Testis (tissue), 3 donors: ENCODE results near the gene UCP3. TPM values are rescaled to one million over a fixed set of nuclear protein-coding genes. Genes with fewer than 3 reads are reported as not detected.

Experiments used
- DNase-seq: peaks from one replicate; pipeline ENCODE4 v3.0.0-alpha.2; 2019
- H3K27ac ChIP-seq, 2 donors: fragments of 200-600 bp; sonication (generic); one replicate each; pipeline ENCODE4 v1.5.1; 2019
- H3K27me3 ChIP-seq: fragments of 200-600 bp; sonication (generic); one replicate; pipeline ENCODE4 v1.5.1; 2019
- H3K36me3 ChIP-seq: fragments of 200-600 bp; sonication (generic); one replicate; pipeline ENCODE4 v1.5.1; 2017; ENCODE audit warnings: low read depth; ENCODE audit errors: missing control alignments
- H3K4me1 ChIP-seq: fragments of 200-600 bp; sonication (generic); one replicate; pipeline ENCODE4 v1.5.1; 2019
- H3K4me3 ChIP-seq, 2 donors: fragments of 200-600 bp; sonication (generic); one replicate each; pipeline ENCODE4 v1.5.1; 2017 to 2019
- H3K9me3 ChIP-seq: fragments of 200-600 bp; sonication (generic); one replicate; pipeline ENCODE4 v1.5.1; 2017
- CTCF ChIP-seq, 3 experiments: fragments of 450-650 bp in 2 of 3; fragments of 200-600 bp in 1 of 3; sonication (generic) in 1 of 3; IDR thresholded peaks; one replicate each; pipeline ENCODE4 v1.5.1; 2016 to 2019; ENCODE audit warnings: antibody characterized with exemption in 3 of 3, mild to moderate bottlenecking in 2 of 3, moderate library complexity in 1 of 3
- POLR2A ChIP-seq: fragments of 450-650 bp; IDR thresholded peaks from one replicate; pipeline ENCODE4 v1.6.1; 2017; ENCODE audit warnings: antibody characterized with exemption, mild to moderate bottlenecking, moderate library complexity
- WGBS, 2 donors: methylation state at CpG; one replicate each; pipeline ENCODE4 v1.1.5; 2018; 5-methylcytosine and 5-hydroxymethylcytosine counted together
- intact Hi-C: fragments of 100-400 bp; cut with DNase I; formaldehyde crosslinking; loops from one replicate; pipeline ENCODE4 v1.15.1; 2023; ENCODE audit warnings: low total_unique reads
- polyA plus RNA-seq: library from polyadenylated mRNA; stranded (reverse); fragments of 350-450 nt; fragmentation: Illumina TruSeq; extraction: RNeasy Lipid Tissue Mini Kit (QIAGEN cat#74804); gene quantifications from one replicate; pipeline ENCODE4 v1.2.3, GENCODE V29; 2014; ENCODE audit warnings: low read depth, low replicate concordance; ENCODE audit not compliant: insufficient read depth
- total RNA-seq, 2 donors: library from RNA; depleted of rRNA; stranded (reverse); fragments of >200 nt; gene quantifications; one replicate each; pipeline ENCODE4 v1.2.3, GENCODE V29; 2016

The UCP3 gene
- total and polyA plus RNA-seq, 3 donors from 2014 or later, result 5.8 to 10.0 (median 9.7) TPM

- DNase-seq, result no peak
- 64 to 72% methylated on average over 4 of the region's 4 CpGs for WGBS, 2 donors
- intact Hi-C loops, result no loop called here
Observed at GRCh38 chr11:74019104-74019738, 10.3 kb upstream of the UCP3 start.

DNA sequence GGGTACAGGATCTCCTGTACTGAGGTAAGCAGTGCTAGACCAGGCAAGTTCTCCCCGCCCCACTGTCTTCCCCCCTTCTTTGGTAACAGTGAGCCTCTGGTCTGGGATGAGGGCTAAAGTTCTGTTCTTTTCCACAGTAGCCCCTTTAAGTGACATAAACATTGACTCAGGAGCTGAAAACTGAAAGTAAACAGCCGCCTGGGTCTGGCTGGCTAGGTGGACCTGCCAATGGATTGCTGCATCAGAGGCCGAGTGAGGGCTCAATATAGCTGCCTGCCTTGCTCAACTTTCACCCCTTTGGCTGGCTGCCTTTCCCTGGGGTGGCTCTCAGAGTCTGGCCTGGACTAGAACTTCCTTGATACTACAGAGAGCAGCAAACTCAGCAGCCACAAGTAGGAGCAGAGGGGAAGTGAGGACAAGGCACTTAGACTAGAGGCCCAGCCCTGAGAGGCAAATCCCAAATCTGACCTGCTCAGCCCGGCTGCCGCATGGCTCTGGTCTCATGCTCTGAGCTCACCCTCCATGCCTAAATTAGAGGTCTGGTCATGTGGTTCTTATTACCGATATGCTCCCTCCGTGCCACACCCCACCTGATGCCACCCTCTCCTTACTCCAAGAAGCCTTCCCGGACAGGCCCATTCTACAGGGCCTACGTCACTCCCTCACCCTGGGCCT is 9.6 kb upstream of the UCP3 start:
- H3K27ac ChIP-seq, result peak overlapping the region in 1 of 2 donors; percentile 8
- 56 to 64% methylated on average over 8 to 9 of the region's 9 CpGs for WGBS, 2 donors
- TF ChIP-seq POLR2A (no peak), CTCF (IDR thresholded peaks at IDR 0.05) (peak in 1 of 3 experiments; percentile 12)
- H3K4me1 ChIP-seq, result peaks cover 6% of the 10 kb centered on the region
- no peak overlapping the region for H3K4me3 ChIP-seq
- DNase-seq, result peak; percentile 79
- H3K27me3 ChIP-seq, result no peaks in the 10 kb centered on the region
- no peaks in the 10 kb centered on the region for H3K9me3 ChIP-seq
- H3K36me3 ChIP-seq, result no peaks in the 10 kb centered on the region
- intact Hi-C loops, result no loop called here

More at GRCh38 chr11:74019104-74019738, 10.3 kb upstream of the UCP3 start:
- Histone ChIP-seq H3K36me3 (no peaks in the 10 kb centered on the region), H3K4me3 (no peak overlapping the region), H3K9me3 (no peaks in the 10 kb centered on the region), H3K4me1 (peaks cover 6% of the 10 kb centered on the region), H3K27me3 (no peaks in the 10 kb centered on the region), H3K27ac (peak overlapping the region in 1 of 2 donors; percentile 8)
- TF ChIP-seq CTCF (IDR thresholded peaks at IDR 0.05) (no peak), POLR2A (no peak)

DNA sequence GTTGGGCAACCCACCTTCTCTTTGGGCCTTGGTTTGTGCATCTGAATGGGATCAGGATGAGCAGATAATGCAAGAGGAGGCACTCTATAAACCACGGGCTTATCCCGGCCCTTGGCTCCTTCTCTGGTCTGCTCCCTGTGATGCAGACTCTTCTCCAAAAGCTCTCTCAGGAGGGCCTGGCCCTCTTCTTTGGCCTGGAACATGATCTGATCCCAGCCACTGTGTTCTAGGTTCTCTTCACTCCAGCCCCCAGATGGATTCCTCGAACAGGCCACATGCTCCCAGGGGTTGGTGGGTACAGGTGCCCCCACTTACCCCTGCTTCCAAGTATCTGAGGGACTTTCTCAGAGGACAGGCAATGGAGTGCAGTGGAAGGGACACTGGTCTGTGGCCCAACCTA is 8.7 kb upstream of the UCP3 start:
- 81 to 89% methylated on average over 3 of the region's 3 CpGs for WGBS, 2 donors
- no peaks in the 10 kb centered on the region for H3K27me3 ChIP-seq
- intact Hi-C loops, result no loop called here
- TF ChIP-seq POLR2A (no peak), CTCF (IDR thresholded peaks at IDR 0.05) (no peak)
- no peak for DNase-seq
- peaks cover 6% of the 10 kb centered on the region for H3K4me1 ChIP-seq
- H3K36me3 ChIP-seq, result no peaks in the 10 kb centered on the region
- H3K9me3 ChIP-seq, result no peaks in the 10 kb centered on the region
- no peak overlapping the region for H3K4me3 ChIP-seq
- no peak overlapping the region for H3K27ac ChIP-seq

GRCh38 chr11:74015919-74016684 is 7.2 kb upstream of the UCP3 start:
- DNase-seq, result no peak
- H3K27me3 ChIP-seq, result no peaks in the 10 kb centered on the region
- intact Hi-C loops, result no loop called here
- no peak for TF ChIP-seq POLR2A
- H3K9me3 ChIP-seq, result no peaks in the 10 kb centered on the region
- H3K4me1 ChIP-seq, result peaks cover 6% of the 10 kb centered on the region
- no peak overlapping the region for H3K27ac ChIP-seq
- no peak overlapping the region for H3K4me3 ChIP-seq
- WGBS, 2 donors, result 92 to 99% methylated on average over 5 of the region's 5 CpGs
- H3K36me3 ChIP-seq, result no peaks in the 10 kb centered on the region

DNA sequence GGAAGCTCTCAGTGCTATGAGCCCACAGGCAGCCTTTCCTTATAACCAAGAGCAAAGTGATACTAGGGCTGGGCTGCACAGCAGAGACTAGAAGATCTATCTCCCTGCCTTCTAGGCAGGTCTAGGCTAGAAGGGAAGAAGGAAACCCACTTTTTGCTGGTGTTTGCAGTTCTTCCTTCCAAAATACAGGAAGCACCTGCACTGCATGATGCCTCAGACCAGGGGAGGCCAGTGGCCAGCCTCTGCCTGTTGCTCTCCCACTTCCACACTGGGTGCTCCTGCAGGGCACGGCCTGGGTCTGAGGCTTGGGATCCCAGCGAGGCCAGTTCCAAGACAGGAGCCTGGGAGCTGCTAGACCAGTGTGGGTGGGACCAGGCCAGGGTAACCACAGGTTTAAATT is 6.0 kb upstream of the UCP3 start:
- WGBS, 2 donors, result 70 to 93% methylated on average over 2 of the region's 2 CpGs
- Histone ChIP-seq H3K27ac (no peak overlapping the region), H3K4me3 (no peak overlapping the region), H3K27me3 (no peaks in the 10 kb centered on the region), H3K9me3 (no peaks in the 10 kb centered on the region), H3K4me1 (peaks cover 6% of the 10 kb centered on the region), H3K36me3 (no peaks in the 10 kb centered on the region)
- TF ChIP-seq CTCF (IDR thresholded peaks at IDR 0.05) (no peak), POLR2A (no peak)
- DNase-seq, result no peak
- intact Hi-C loops, result no loop called here
